CD4-positive, alpha-beta memory T cell (primary cell): ENCODE measurements around the gene ENOX2. TPM values are rescaled to one million over a fixed set of nuclear protein-coding genes. Genes with fewer than 3 reads are reported as not detected.

Experiments used
- CTCF ChIA-PET: fragments of 350-600 bp; sonication (Branson Sonifier 250); formaldehyde crosslinking; loops from one replicate; lab custom pipeline; 2021; ENCODE audit warnings: inconsistent platforms; ENCODE audit not compliant: partially characterized antibody; lab: Charles Lee
- POLR2A ChIA-PET: fragments of 350-600 bp; sonication (Branson Sonifier 250); formaldehyde crosslinking; loops from one replicate; lab custom pipeline; 2021; ENCODE audit not compliant: partially characterized antibody; lab: Charles Lee
- DNase-seq, 5 donors: peaks; one replicate each; pipeline versions ENCODE4 v3.0.0 to v3.0.0-alpha.2; 2020 to 2022; ENCODE audit warnings: mixed read lengths in 1 of 5
- H3K27ac ChIP-seq: one replicate; pipeline ENCODE4 v1.7.0; 2013; ENCODE audit warnings: low read depth, low read length
- H3K27me3 ChIP-seq: 2 replicates; pipeline ENCODE4 v1.7.0; 2013; ENCODE audit warnings: mild to moderate bottlenecking, low read length, moderate library complexity; ENCODE audit not compliant: insufficient read depth
- H3K36me3 ChIP-seq: 2 replicates; pipeline ENCODE4 v1.7.0; 2013; ENCODE audit warnings: mild to moderate bottlenecking, low read length, moderate library complexity; ENCODE audit not compliant: insufficient read depth
- H3K4me1 ChIP-seq: 2 replicates; pipeline ENCODE4 v1.7.0; 2013; ENCODE audit warnings: mild to moderate bottlenecking, low read length, moderate library complexity; ENCODE audit not compliant: insufficient read depth
- H3K4me3 ChIP-seq, 2 donors: one replicate each; pipeline ENCODE4 v1.7.0; 2013; ENCODE audit warnings: low read length in 2 of 2, mild to moderate bottlenecking in 1 of 2
- H3K9me3 ChIP-seq, 2 donors: one replicate each; pipeline ENCODE4 v1.7.0; 2013; ENCODE audit warnings: low read length in 2 of 2, control low read depth in 1 of 2; ENCODE audit not compliant: control insufficient read depth in 1 of 2
- H3K27ac Mint-ChIP-seq, 7 donors: one replicate each; pipeline ENCODE4 v1.8.0; 2020 to 2021; ENCODE audit warnings: mixed read lengths in 7 of 7, mild to moderate bottlenecking in 6 of 7, inconsistent platforms in 3 of 7, moderate library complexity in 3 of 7
- H3K27me3 Mint-ChIP-seq, 2 donors: one replicate each; pipeline ENCODE4 v1.8.0; 2020 to 2021; ENCODE audit warnings: mixed read lengths in 2 of 2
- H3K36me3 Mint-ChIP-seq, 2 donors: one replicate each; pipeline ENCODE4 v1.8.0; 2020 to 2021; ENCODE audit warnings: mixed read lengths in 2 of 2, inconsistent platforms in 1 of 2, mild to moderate bottlenecking in 1 of 2
- H3K4me1 Mint-ChIP-seq, 4 donors: one replicate each; pipeline ENCODE4 v1.8.0; 2020 to 2021; ENCODE audit warnings: mixed read lengths in 4 of 4, mild to moderate bottlenecking in 1 of 4
- H3K4me3 Mint-ChIP-seq, 8 donors: one replicate each; pipeline ENCODE4 v1.8.0; 2020 to 2021; ENCODE audit warnings: mixed read lengths in 8 of 8, mild to moderate bottlenecking in 7 of 8, moderate library complexity in 6 of 8, inconsistent platforms in 3 of 8
- H3K9me3 Mint-ChIP-seq, 8 donors: one replicate each; pipeline ENCODE4 v1.8.0; 2020 to 2021; ENCODE audit warnings: mixed read lengths in 8 of 8, mild to moderate bottlenecking in 5 of 8, inconsistent platforms in 3 of 8, moderate library complexity in 1 of 8
- intact Hi-C: fragments of 100-400 bp; cut with micrococcal nuclease; formaldehyde crosslinking; loops from one replicate; pipeline ENCODE4 v1.15.1; 2023
- polyA plus RNA-seq, 2 donors: library from polyadenylated mRNA; unstranded; fragments of 300-500 nt; fragmentation: Illumina TruSeq; gene quantifications; one replicate each; pipeline ENCODE4 v1.2.3, GENCODE V29; 2021
- total RNA-seq, 2 experiments: library from RNA; stranded (reverse); gene quantifications; one replicate each; pipeline ENCODE4 v1.2.3, GENCODE V29; 2021

ENOX2 gene
- total and polyA plus RNA-seq, 4 experiments from 2014 or later, result 13.6 to 19.3 (median 14.9) TPM

DNA sequence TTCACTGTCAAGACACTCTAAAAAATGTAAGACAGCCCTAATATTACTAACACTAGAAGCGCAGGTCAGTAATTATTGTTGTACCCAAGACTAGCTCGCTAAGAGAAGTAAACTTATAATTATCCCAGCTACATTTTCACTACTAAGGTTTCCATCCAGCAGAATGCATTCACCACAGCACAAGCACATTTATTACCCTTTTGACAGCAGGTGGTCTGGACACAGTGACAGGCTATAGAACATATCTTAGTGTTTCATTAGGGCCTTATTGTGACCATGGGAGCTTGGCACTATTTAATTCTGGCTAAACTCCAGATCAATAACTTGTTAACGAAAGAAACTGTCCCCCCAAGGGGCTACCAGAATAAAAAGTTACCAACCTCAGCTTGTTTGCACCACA, 237.7 kb downstream of the ENOX2 start:
- no peak for DNase-seq
- Histone ChIP-seq H3K27me3 (no peaks in the 10 kb centered on the region), H3K4me1 (no peaks in the 10 kb centered on the region), H3K9me3 (no peaks in the 10 kb centered on the region), H3K27ac (no peak overlapping the region), H3K36me3 (no peaks in the 10 kb centered on the region), H3K4me3 (no peak overlapping the region)
- Mint-ChIP-seq H3K36me3 (peaks cover 58 to 69% of the 10 kb centered on the region in 2 donors), H3K4me3 (no peak overlapping the region), H3K27me3 (no peaks in the 10 kb centered on the region), H3K9me3 (no peaks in the 10 kb centered on the region), H3K4me1 (no peaks in the 10 kb centered on the region), H3K27ac (no peak overlapping the region)
- intact Hi-C loops, result no loop called here
- ChIA-PET CTCF (no interaction called here), POLR2A (no interaction called here)

DNA sequence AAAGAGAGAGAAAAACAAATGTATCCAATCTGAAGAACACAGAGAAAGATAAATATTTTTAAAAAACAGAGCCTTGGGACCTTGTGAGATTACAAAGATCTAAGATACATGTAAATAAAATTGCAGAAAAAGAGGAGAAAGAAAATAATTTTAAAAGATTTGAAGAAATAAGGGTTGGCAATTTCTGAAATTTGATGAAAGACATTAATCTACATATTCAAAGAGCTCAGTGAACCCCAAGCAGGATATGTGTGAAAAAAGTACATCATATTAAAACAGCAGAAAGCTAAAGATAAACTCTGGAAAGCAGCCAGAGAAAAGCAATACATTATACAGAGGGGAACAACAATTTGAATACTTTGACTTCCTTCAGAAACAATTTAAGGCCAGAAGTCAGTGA, 244.7 kb downstream of the ENOX2 start:
- H3K27ac ChIP-seq, result no peak overlapping the region
- no peak for DNase-seq
- ChIA-PET CTCF (no interaction called here), POLR2A (no interaction called here)
- no peak overlapping the region for H3K4me3 Mint-ChIP-seq
- intact Hi-C loops, result no loop called here
- H3K27me3 Mint-ChIP-seq, result no peaks in the 10 kb centered on the region
- H3K9me3 ChIP-seq, result no peaks in the 10 kb centered on the region
- no peak overlapping the region for H3K4me3 ChIP-seq
- no peak overlapping the region for H3K27ac Mint-ChIP-seq
- H3K27me3 ChIP-seq, result no peaks in the 10 kb centered on the region
- no peaks in the 10 kb centered on the region for H3K9me3 Mint-ChIP-seq
- H3K4me1 Mint-ChIP-seq, result no peaks in the 10 kb centered on the region
- H3K4me1 ChIP-seq, result no peaks in the 10 kb centered on the region
- H3K36me3 ChIP-seq, result no peaks in the 10 kb centered on the region
- peaks cover 40 to 49% of the 10 kb centered on the region in 2 donors for H3K36me3 Mint-ChIP-seq

DNA sequence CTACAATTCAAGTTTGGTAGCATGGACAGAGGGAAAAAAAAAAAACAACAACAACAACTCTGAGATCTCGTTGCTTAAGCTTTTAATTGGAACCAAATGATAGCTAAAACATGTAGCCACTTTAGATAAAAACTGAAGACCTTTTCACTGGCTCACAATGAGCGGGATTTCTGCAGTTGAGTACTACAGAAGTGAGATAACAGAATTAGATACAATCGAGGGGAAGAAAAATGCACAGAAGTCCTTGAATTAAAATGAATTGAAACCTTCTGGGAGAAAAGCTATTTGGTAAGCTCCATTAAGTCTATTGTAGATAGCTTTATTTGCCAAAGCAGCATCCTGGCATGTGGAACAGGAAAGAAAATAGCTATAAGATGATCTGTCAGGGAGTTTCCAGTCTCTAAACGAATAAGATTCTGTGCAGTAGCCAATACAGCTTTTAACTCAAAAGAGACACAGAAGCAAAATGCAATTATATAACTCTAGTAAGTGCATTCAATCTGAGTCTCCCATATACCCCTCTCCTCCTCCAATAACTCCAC, 248.5 kb downstream of the ENOX2 start:
- H3K4me1 Mint-ChIP-seq, result no peaks in the 10 kb centered on the region
- H3K9me3 ChIP-seq, result no peaks in the 10 kb centered on the region
- CTCF ChIA-PET, result no interaction called here
- intact Hi-C loops, result no loop called here
- no peak overlapping the region for H3K4me3 ChIP-seq
- no peaks in the 10 kb centered on the region for H3K9me3 Mint-ChIP-seq
- H3K4me3 Mint-ChIP-seq, result no peak overlapping the region
- POLR2A ChIA-PET, result no interaction called here
- H3K27me3 ChIP-seq, result no peaks in the 10 kb centered on the region
- peaks cover 22 to 28% of the 10 kb centered on the region in 2 donors for H3K36me3 Mint-ChIP-seq
- H3K27ac ChIP-seq, result no peak overlapping the region
- no peaks in the 10 kb centered on the region for H3K27me3 Mint-ChIP-seq
- no peak overlapping the region for H3K27ac Mint-ChIP-seq
- H3K4me1 ChIP-seq, result no peaks in the 10 kb centered on the region
- no peaks in the 10 kb centered on the region for H3K36me3 ChIP-seq
- no peak for DNase-seq

DNA sequence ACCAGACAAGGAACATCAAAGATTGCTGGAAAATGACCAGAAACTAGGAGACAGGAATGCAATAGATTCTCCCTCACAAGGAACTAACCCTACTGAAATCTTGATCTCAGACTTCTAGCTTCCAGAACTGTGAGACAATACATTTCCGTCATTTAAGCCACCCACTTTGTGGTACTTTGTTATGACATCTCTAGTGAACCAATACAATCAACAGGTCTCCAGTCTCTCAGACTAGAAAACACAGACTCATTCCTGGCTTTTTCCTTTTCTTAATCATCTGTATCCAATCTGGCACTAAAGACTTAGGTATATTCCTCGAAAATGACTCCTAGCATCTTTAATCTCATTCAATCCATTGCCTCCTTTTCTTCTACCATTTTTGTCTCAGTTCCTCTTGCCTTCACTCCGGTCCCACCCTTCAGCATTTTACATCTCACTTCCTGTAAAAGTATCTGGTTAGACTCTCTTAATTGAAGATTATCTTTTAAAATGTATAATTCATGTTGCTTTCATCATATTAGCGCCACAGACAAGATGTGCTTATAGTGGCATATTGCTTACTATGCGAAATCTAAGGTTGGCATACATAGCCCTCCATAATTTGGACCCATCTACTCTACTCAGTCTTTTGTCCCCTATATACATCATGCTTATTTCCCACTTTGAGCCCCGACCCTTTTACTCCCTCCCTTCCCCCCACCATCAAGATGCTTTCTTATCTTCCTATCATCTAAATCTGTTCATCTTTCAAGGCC, 250.0 kb downstream of the ENOX2 start:
- Histone ChIP-seq H3K27ac (no peak overlapping the region), H3K9me3 (no peaks in the 10 kb centered on the region), H3K36me3 (no peaks in the 10 kb centered on the region), H3K4me3 (no peak overlapping the region), H3K4me1 (no peaks in the 10 kb centered on the region), H3K27me3 (no peaks in the 10 kb centered on the region)
- intact Hi-C loops, result no loop called here
- H3K4me3 Mint-ChIP-seq, result no peak overlapping the region
- no peak for DNase-seq
- POLR2A ChIA-PET, result no interaction called here
- no peaks in the 10 kb centered on the region for H3K9me3 Mint-ChIP-seq
- H3K36me3 Mint-ChIP-seq, result peaks cover 14 to 25% of the 10 kb centered on the region in 2 donors
- no peaks in the 10 kb centered on the region for H3K27me3 Mint-ChIP-seq
- CTCF ChIA-PET, result no interaction called here
- no peak overlapping the region for H3K27ac Mint-ChIP-seq
- no peaks in the 10 kb centered on the region for H3K4me1 Mint-ChIP-seq

DNA sequence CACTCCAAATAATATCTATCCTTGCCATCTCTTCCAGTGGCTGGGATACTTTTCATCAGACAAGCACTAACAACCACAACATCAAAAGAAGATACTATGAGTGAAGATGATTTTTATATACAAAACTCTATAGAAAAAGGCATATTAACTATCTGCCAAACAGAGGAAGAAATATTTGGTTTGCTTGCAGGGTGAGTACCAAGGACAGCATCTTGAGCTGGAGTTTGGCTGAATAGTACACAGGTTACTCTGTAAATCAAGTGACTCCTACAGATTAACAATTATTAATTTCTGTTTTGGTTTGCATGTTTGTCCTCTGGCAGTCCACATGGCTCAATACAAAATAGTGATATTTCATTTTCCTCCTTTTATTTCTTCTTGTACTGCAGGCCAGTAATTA, 253.3 kb downstream of the ENOX2 start:
- DNase-seq, result no peak
- no peaks in the 10 kb centered on the region for H3K4me1 Mint-ChIP-seq
- intact Hi-C loops, result no loop called here
- no peak overlapping the region for H3K27ac ChIP-seq
- no peaks in the 10 kb centered on the region for H3K36me3 ChIP-seq
- no peak overlapping the region for H3K4me3 Mint-ChIP-seq
- no peak overlapping the region for H3K4me3 ChIP-seq
- H3K36me3 Mint-ChIP-seq, result peaks cover 12 to 17% of the 10 kb centered on the region in 2 donors
- no peak overlapping the region for H3K27ac Mint-ChIP-seq
- no peaks in the 10 kb centered on the region for H3K4me1 ChIP-seq
- ChIA-PET POLR2A (no interaction called here), CTCF (no interaction called here)
- H3K9me3 Mint-ChIP-seq, result no peaks in the 10 kb centered on the region
- no peaks in the 10 kb centered on the region for H3K9me3 ChIP-seq
- no peaks in the 10 kb centered on the region for H3K27me3 Mint-ChIP-seq
- H3K27me3 ChIP-seq, result no peaks in the 10 kb centered on the region

DNA sequence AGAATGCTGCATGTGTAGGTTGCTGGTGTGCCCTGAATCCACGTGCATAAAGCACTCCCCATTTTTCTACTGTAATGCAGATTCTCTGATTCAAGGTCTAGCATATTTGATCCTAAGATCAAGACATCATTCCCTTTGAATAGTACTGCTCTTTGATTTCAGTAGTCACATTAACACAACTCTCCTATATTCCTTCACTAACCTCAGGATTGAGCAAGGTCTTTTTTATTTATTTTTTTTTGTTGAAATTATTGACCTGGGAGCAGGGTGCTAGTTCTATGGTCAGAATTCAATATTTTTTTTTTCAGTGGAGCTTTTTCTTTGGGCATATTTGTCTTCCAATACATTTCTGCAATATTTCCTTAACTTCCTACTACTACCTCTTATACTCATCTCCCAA, 255.5 kb downstream of the ENOX2 start:
- Histone ChIP-seq H3K27ac (no peak overlapping the region), H3K36me3 (no peaks in the 10 kb centered on the region), H3K27me3 (no peaks in the 10 kb centered on the region), H3K4me3 (no peak overlapping the region), H3K4me1 (no peaks in the 10 kb centered on the region), H3K9me3 (no peaks in the 10 kb centered on the region)
- Mint-ChIP-seq H3K4me3 (no peak overlapping the region), H3K27ac (no peak overlapping the region), H3K27me3 (no peaks in the 10 kb centered on the region), H3K4me1 (no peaks in the 10 kb centered on the region), H3K36me3 (peaks cover 20 to 26% of the 10 kb centered on the region in 2 donors), H3K9me3 (no peaks in the 10 kb centered on the region)
- DNase-seq, result no peak
- ChIA-PET CTCF (no interaction called here), POLR2A (no interaction called here)
- intact Hi-C loops, result no loop called here

DNA sequence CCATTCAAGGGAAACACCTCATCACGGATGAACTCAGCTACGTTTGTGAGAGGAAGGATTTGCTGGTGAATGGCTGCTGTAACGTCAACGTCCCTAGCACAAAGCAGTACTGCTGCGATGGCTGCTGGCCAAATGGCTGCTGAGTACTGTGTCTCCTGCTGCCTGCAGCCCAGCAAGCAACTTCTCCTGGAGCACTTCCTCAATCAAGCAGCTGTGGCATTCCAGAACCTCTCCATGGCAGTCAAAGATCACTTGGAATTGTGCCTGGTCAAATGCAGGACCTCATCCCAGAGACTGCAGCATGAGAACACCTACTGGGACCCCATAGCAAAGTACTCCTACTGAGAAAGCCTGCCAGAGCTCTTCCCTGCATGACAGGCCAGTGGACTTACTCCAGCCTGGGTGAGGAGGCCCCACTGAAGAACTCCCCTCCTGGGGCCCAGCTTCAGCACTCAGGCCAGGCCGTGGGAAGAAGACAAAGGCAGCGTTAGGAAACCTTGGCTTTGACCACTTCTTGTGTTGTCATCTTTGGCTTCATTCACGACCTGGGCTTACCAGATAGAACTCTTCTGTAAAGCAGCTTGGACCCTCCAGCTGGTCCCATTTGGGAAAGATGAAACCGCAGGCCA, 256.9 kb downstream of the ENOX2 start:
- ChIA-PET CTCF (no interaction called here), POLR2A (no interaction called here)
- DNase-seq, result no peak
- intact Hi-C loops, result no loop called here
- no peak overlapping the region for H3K27ac ChIP-seq
- H3K4me3 ChIP-seq, result no peak overlapping the region
- Mint-ChIP-seq H3K4me3 (no peak overlapping the region), H3K9me3 (peaks cover 0 to 2% (median 0%) of the 10 kb centered on the region in 8 donors), H3K4me1 (no peaks in the 10 kb centered on the region), H3K27me3 (no peaks in the 10 kb centered on the region), H3K36me3 (peaks cover 22 to 29% of the 10 kb centered on the region in 2 donors), H3K27ac (no peak overlapping the region)
- no peaks in the 10 kb centered on the region for H3K9me3 ChIP-seq
- H3K4me1 ChIP-seq, result no peaks in the 10 kb centered on the region
- no peaks in the 10 kb centered on the region for H3K36me3 ChIP-seq
- no peaks in the 10 kb centered on the region for H3K27me3 ChIP-seq
